GM19467 (cell line): ENCODE measurements around the gene SSBP2.
A peak's percentile ranks its signal among the peaks of the same experiment; 100 is the strongest.

Source experiments
- ATAC-seq: cut with Tn5 transposase; IDR thresholded peaks from one replicate; pipeline ENCODE4 v1.9.1; 2021; ENCODE audit warnings: mild to moderate bottlenecking, moderate library complexity; ENCODE audit not compliant: unreplicated experiment

SSBP2 gene

DNA sequence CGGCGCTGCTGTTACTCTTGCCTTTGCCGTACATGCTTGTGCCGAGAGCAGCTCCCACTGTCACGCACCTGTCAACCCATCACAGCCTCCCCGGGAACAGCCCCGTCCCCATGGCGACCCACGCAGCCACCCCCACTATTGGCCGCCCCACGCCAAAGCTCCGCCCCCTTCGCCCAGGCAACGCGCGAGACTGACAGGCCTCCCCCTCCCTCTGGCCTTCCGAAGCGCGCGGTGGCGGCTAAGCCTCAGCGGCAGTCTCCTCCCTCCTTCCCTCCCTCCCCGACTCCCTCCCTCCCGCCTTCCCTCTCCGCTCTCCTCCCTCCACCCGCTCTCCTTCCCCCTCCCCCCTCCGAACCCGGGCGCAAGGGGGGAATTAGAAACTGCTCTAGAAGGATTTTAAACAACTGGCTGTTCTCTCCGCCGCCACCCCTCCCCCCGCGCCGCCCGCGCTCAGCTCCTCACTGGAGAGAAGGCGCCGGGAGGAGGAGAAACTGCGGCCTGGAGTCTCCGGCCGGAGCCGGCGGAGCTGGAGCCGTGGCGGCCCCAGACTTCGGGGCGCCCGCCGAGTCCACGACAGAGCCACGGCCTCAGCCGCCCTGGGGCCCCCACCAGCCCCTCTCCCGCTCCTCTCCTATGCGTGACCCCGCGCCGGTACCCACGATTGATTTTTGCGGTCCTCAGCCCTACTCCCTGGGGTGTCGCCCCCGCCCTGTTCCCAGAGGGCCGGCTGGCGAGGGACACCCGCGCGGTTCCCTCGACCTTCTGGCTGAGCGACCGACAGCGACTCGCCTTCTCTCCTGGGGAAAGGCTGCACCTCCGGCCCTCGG lies at the start of gene SSBP2:
Gene SSBP2 (minus strand): TSS at position 89 of the 827 bp plus-strand sequence. CDS start 55 bp downstream, at position 34.
- peak; percentile 67 for ATAC-seq

DNA sequence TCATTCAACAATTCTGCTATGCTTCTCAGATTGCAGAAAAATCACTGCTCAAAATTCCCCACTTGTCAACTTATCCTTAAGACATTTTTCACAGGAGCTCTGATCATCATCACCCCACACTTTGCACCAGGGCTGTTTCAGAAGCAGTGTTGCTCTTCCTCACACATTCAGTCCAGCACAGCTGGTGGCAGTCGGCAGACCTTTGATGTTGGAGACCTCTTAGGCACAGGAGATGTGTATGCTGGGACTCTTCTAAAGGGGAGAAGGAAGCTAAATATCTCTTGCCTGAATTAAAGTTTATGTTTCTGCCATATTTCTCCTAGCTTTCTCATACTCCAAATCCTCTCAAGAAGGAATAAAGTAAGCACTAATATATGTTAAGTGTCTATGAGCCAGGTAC lies 44.8 kb upstream of the SSBP2 start:
- ATAC-seq = no peak

DNA sequence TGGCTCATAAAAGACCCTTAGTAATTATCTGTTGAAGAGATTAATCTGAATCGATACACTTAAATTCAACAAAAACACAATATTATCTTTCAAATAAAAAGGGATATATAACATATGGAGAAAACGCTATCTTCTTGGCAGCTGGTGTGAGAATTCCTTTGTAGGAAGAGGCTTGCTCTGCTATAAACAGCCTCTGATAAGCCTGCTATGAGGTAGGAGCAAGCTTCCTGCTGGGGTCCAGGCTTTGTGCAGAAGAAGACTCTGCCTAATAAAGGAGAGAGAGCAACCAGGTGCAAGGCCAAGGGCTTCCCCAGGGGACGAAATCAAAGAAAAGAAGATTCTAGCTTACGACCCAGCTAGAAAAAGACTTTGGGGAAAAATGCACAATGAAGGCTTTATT lies 43.3 kb upstream of the SSBP2 start:
- ATAC-seq = no peak

DNA sequence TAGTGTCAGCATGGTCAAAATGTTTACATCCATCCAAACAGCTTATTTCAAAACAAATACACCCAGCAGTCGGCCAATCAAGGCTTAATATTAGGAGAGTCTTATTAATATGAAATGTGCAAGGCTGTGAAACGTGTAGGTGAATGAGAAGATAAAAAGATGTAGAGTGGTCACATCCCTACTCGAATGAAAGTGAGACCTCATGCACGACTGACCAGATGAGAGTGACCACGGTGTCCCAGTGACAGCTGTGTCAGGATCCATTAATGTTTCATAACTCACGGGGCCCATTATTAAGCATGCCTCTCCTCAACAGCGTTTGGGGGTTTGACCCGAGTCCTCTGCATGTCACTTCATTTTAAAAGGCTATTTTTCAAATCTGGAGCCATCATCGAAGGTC lies 39.4 kb upstream of the SSBP2 start:
- no peak for ATAC-seq

DNA sequence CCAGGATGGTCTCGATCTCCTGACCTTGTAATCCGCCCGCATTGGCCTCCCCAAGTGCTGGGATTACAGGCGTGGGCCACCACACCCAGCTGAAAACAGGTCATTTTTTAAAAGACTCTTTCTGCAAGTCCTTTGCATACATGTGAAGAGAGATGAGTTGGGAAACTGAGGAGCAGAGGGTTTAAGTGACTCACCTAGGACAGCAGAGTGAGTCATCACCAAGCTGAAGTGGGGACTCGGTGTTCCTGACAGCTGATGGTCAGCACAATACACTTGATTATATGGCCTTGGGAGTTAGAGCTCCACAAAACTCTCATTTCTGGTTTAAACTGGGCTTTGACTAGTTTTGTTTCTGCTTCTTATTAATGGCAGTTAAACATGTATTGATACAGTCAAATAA lies 38.1 kb upstream of the SSBP2 start:
- ATAC-seq = no peak

DNA sequence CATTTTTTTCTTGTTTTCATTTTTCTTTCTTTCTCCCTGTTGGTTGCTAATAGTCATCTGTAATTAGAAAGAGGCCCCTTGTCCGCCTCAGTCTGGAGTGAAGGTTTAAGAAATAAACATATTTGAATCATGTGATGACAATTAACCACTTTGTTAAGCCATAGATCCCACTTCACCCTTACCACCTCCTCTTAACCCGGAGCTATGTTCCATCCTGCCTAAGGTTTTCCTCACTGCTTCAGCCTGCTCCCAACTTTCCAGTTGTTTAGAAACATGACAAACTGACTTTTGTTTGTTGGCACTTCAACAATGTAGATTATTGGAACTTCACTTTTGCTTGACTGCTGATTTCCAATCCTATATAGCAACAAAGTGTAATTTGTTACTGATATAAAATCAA lies 37.4 kb upstream of the SSBP2 start:
- ATAC-seq = no peak

DNA sequence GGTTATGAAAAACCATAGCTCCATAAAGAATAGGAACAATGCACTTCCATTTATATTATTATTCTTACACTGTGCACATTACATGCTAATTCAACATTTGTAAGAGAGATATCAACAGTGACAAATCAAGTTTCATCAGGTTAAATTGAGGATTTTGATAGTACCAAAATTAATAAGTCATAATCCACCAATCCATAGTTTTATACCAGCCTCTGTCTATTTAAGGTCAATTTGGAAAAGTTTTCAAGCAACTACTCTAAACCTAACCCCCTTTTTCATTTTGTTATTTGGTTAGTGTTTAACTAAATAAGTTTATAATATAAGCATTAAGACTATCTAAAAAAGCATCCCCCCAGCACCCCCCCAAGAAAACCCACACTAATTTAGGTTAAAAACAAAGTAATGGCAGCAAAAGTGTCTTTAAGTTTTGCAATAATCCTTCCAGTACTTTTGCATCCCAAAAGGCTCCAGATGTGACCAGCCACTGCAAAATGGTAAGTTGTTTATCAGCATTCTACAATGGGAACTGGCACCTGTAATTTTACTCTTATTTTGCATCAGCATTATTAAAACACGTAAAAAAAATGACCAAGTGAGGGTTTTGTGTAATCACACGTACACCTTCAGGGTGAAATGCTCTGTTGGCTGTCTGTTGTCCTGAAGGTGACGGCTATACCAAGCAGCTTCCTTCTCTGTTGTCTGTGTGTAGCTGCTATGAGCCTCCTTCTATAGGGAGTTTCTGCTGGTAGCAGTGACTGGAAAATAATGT lies 36.8 kb upstream of the SSBP2 start:
- no peak for ATAC-seq

DNA sequence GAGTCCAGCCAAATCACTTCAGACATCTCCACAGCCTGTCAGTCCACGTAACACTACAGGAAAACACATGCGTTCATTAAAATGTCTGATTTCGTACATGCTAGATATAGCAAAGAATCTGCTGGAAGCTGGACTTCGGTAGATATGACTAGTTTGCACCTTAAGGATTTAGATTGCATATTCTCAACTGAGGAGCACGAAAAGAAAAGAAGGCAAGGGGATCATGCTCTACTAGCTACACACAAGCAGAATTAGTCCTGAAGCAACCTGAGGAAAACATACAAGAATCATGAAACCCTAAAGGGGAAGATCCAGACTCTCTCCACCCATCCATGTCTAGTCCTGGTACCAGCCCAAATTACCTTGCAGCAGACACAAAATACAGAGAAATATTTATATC lies 36.1 kb upstream of the SSBP2 start:
- no peak for ATAC-seq

DNA sequence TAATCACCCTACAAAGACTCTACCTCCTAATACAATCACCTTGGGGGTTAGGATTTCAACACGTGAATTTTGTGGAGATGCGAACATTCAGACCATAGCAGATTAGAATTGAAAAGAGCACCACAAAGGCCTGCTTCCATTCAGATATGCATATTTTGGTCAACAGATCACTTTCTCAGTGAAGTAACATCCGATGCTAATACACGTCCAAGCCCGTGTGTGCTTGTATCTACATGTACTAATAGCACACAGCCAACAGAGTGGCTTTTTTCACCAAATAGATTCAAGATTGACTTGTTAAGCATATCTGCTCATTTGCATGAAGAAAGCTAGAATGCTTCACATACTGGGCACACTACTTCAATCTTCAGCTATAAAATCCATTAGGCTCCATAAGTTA lies 35.6 kb upstream of the SSBP2 start:
- ATAC-seq = no peak

DNA sequence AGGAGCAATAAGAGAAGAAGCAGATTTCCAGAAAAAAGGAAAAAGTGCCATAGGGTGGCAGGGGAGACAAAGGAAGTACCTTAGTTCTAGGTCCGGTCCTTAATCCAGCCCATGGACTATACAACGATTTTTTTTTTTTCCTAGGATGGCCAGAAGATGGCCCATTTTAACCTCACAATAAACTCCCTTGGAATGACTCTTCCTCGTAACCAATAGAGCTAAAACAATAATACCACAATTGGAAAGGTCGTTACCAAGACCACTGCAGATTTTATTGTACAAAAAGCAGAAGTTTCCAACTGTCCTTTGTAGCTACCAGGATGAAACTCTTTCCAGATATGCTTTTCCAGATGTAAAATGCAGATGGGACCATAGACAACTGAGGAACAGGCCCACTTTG lies 34.4 kb upstream of the SSBP2 start:
- ATAC-seq = no peak

DNA sequence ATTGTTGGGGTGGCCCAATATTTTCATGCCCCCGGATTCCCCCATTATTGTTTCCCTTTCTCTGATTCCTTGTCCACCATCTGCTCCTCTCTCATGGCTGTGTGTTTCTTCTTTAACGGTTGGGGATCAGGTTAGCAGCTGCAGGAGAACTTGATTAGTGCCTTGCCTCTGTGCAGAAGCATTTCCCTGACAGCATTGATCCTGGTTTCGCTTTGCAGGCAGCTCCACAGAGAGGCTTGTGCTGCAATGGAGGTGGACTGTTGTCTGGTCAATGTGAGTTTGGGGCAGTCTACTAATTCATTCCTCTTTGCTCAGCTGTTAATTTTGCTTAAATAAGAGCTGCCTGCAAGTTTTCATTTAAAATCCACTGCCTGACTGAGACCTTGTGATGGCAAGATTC lies 32.5 kb upstream of the SSBP2 start:
- ATAC-seq = no peak

DNA sequence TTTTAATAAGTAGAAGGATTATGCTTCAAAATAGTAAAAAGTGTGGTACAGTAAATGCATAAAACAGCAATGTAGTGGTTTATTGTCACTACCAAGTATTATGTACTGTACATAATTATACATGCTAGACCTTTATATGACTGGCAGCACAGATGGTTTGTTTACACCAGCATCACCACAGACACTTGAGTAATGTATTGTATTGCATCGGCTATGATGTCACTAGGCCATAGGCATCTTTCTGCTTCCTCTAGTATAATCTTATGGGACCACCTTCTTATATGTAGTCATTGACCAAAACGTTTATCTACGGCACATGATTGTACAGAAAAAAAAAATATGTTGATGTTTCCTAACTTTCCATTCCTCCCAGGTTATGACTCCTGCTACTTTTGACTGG lies 31.9 kb upstream of the SSBP2 start:
- ATAC-seq = no peak

DNA sequence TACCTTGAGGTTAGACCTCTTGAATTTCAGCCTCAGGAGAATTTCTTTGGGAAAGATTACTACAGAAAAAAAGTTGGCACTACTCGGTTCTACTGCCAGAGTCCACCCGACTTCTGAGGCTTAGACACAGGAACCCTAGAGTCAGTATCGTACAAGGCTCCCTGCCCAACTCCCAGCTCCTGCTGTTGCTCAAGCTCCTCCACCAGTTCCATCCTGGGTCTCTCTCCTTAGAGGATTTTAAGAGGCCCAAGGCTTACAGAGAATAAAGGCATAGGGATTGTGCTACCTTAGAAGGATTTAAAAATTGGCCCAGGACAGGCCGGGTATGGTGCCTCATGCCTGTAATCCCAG lies 29.0 kb upstream of the SSBP2 start:
- ATAC-seq = no peak

DNA sequence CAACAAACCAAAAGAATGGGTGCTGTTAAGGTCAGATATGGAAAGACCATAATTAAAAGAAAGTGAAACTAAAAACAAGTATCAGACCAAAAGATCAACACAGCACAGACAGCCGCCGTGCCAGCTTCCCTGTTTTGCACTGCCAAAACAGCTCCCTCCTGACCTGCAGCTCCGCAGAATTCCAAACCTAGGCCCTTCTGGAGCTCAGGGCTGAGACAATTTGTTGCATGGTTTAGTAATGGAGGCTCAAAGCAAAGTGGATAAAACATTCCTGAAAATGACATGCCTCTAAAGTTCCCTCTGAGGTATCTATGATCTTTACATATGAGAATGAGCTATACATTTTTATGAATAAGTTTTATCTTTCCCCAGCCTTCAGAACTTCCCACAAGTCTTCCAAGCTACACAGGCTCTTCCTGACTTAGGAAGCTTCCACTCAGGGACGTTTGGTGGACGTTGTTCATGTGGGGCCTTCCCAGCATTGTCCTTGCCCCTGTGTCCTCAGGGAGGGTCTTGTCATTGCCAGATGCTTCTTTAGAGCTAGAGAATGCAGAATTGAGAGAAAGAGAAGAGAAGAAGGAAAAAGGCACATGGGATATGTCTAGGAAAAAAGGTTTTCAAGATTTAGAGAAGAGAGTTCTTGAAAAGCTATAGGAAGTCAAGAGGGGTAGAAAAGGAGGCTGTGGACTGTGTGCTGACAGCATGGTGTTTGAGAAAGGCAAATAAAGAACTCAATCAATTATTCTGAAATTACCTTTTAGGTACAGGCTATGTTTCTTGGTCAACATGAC lies 28.4 kb upstream of the SSBP2 start:
- peak; percentile 87 for ATAC-seq

DNA sequence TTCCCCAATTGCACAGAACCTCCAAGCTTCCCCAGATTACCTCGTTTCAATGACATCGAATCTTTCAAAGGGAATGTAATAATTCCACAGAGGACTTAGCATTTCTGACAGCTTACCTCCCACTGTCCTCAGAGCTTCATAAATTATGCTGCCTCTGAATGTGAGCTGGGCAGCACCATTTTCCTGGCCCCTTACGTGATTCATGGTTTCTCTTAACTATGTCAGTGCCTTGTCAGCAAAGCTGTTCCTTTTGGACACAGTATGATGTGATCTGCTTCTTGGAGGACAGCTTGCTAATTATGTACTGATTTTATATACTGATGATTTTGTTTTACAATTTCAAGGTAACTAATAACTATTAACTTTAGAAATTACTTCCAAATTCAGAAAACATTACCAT lies 27.7 kb upstream of the SSBP2 start:
- no peak for ATAC-seq

DNA sequence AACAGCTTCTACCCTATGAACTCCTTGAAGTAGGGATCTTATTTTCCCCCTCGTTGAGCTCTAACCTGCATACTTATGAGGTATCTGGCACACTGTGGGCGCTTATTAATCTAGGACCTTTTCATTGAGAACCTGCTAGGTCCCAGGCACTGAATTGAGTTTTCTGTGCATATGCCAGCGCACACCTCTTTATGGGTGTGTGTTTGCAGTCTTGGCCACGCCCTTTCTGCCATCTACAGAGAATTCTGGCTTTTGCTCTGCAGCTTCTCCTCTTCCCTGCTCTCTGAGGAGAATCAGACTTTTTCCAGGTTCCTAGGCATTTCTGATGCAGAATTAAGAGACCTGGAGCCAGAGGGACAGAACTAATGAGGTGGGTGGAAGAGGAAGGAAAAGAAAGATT lies 25.4 kb upstream of the SSBP2 start:
- ATAC-seq = no peak

DNA sequence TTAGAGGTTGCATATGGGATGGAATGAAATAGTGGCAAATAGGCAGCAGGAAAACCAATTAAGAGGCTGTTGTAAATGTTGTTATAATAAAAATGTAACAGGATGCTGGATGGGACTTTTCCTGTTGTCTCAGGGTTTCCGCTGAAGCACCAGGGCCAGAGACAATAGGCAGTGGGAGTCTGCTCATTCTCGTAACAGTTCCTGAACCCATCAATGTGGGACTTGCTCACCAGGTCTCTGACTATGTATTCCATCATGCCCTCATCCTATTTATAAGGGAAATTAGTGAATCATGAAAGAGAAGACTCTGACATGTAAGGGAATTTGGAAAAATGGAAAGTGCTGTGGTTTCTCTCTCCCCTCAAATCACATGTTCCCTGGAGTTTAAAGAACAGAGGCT lies 23.5 kb upstream of the SSBP2 start:
- ATAC-seq = no peak

DNA sequence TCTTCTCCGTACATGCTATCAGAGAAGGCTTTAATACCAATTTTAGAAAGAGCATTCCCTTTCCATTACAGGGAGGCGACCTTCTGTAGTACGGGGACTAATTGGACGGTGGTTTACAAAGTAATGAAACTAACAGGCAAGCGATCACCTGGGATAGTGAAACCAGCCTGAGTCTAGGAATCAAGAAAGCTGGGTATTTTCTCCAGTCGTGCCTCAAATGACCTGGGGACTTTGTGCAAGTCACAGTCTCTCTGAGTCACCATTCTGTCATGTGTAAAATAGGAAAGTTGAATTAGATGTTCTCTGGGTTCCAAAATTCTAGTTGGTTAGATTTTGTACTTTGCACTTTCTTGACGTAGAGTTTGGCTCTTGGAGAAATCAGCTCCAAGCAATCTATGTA lies 22.7 kb upstream of the SSBP2 start:
- ATAC-seq = no peak

DNA sequence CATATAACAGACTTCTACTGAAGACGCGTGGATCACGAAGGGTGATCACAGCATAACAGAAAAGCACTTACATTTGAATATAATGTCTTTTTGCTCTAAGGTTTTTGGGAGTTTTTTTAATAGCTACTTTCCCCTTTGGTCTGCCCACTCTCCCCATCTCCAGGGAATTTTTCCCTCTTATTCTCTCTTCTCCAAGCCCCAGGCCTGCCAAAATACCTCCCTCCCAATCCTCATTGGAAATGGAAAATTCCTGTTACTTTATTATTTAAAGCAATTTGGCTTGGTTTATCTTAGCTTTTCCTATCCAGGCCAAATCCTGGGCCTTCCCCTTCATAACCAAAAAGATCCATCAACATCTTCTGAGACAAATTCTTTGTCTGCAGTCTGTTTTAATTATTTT lies 22.3 kb upstream of the SSBP2 start:
- ATAC-seq = no peak

DNA sequence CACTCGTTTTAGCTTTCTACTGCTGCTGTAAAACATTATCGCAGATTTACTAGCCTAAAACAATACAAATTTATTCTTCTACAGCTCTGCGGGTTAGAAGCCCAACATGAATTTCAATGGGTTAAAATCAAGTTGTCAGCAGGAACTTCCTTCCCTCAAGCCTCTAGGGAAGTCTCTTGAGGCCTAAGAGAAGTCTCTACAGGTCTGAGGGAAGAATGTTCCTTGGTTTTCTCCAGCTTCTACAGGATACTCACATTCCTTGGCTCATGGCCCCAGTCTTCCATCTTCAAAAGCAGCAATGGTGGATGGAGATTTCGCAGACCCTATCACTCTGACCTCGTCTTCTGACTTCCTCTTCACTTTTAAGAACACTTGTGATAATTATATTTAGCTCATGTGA lies 21.6 kb upstream of the SSBP2 start:
- no peak for ATAC-seq

DNA sequence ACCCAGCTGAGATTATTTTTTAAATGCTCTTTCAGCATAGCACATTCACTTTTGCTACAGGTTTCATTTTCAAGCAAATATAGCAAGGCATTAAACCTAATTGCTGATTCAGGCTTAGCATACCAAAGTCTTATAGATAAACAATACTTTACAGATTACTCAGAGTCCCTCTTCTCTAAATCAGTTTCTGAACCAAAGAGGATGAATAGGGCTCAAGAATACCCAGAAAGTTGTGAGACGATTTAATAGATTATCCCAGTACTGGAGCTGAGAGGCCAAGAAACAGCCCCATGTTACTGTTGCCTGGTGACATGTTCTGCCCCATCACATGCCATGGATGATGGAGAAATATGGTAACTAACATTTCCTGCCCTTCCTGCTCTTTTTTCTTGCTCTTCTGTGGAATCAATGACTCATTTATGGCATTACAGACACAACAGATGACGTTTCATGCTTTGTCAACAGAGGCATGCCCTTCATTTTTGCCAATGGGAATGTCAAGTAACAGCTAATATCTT lies 18.1 kb upstream of the SSBP2 start:
- ATAC-seq = no peak

DNA sequence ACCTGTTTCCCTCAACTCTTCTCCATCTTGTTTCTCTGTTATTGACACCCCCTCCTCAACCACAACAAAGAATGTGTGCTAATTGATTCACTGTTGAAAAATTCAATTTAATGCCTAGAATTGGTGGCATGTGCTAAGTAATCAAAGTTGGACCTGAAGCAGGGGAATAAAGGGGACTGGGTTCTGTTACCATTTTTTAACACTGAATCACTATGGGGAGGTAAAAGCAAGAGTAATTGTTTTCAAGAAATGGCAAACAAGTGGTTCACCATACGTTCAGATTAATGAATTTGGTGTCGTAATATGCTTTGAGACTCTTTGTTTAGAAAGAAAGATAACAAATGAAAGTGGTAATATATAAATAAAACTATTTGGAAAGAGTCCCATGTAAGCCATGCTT lies 17.0 kb upstream of the SSBP2 start:
- ATAC-seq = no peak
